OCI-LY1 (cell line): ENCODE results near the gene AFAP1L1.
A peak's percentile ranks its signal among the peaks of the same experiment; 100 is the strongest.

Source experiments
- H2AFZ ChIP-seq: fragments of 200-600 bp; sonication (generic), shearing (Covaris generic); 2 replicates; pipeline ENCODE4 v1.6.0; 2014; ENCODE audit warnings: antibody characterized with exemption, mild to moderate bottlenecking, low read length
- H3F3A ChIP-seq: fragments of 200-600 bp; sonication (generic), shearing (Covaris generic); 2 replicates; pipeline ENCODE4 v1.6.0; 2014; ENCODE audit warnings: mild to moderate bottlenecking, antibody characterized with exemption, low read length, moderate library complexity; ENCODE audit not compliant: insufficient read depth
- H3K27ac ChIP-seq: fragments of 200-600 bp; sonication (generic); 2 replicates; pipeline ENCODE4 v1.5.1; 2014; ENCODE audit warnings: low read length, mixed run types, mild to moderate bottlenecking, low read depth; ENCODE audit not compliant: poor library complexity, severe bottlenecking
- H3K27me3 ChIP-seq: fragments of 200-600 bp; sonication (generic); 2 replicates; pipeline ENCODE4 v1.6.0; 2014; ENCODE audit warnings: antibody characterized with exemption, mild to moderate bottlenecking, low read length, moderate library complexity; ENCODE audit not compliant: insufficient read depth
- H3K36me3 ChIP-seq: fragments of 200-600 bp; sonication (generic); 2 replicates; pipeline ENCODE4 v1.6.1; 2014; ENCODE audit warnings: mild to moderate bottlenecking, antibody characterized with exemption, low read length, moderate library complexity, mixed read lengths; ENCODE audit not compliant: insufficient read depth
- H3K4me1 ChIP-seq: fragments of 200-600 bp; sonication (generic); 2 replicates; pipeline ENCODE4 v1.5.1; 2014; ENCODE audit warnings: mild to moderate bottlenecking, low read length, moderate library complexity; ENCODE audit not compliant: insufficient read depth, severe bottlenecking
- H3K4me2 ChIP-seq: fragments of 200-600 bp; sonication (generic), shearing (Covaris generic); 2 replicates; pipeline ENCODE4 v1.6.1; 2014; ENCODE audit warnings: low read length
- H3K4me3 ChIP-seq: fragments of 200-600 bp; sonication (generic); 2 replicates; pipeline ENCODE4 v1.5.1; 2014; ENCODE audit warnings: low read length, low read depth, mild to moderate bottlenecking, mixed read lengths; ENCODE audit not compliant: poor library complexity, severe bottlenecking
- H3K79me2 ChIP-seq: fragments of 200-600 bp; shearing (Covaris generic); 2 replicates; pipeline ENCODE4 v1.6.1; 2016; ENCODE audit warnings: mixed run types, low read length, mixed read lengths; ENCODE audit not compliant: insufficient read depth
- H3K9ac ChIP-seq: fragments of 200-600 bp; sonication (generic), shearing (Covaris generic); 2 replicates; pipeline ENCODE4 v1.6.1; 2014; ENCODE audit warnings: mild to moderate bottlenecking, low read length, mixed read lengths
- H3K9me2 ChIP-seq: fragments of 200-600 bp; sonication (generic), shearing (Covaris generic); 2 replicates; pipeline ENCODE4 v1.6.1; 2014; ENCODE audit warnings: low read depth, mild to moderate bottlenecking, low read length, mixed read lengths
- H3K9me3 ChIP-seq: fragments of 200-600 bp; shearing (Covaris generic); 2 replicates; pipeline ENCODE4 v1.6.1; 2014; ENCODE audit warnings: low read length, mixed read lengths
- H4K20me1 ChIP-seq: fragments of 200-600 bp; sonication (generic), shearing (Covaris generic); 2 replicates; pipeline ENCODE4 v1.6.0; 2016; ENCODE audit warnings: mild to moderate bottlenecking, low read length; ENCODE audit not compliant: insufficient read depth
- EZH2 ChIP-seq: fragments of 200-600 bp; sonication (generic), shearing (Covaris generic); IDR thresholded peaks from 2 replicates; pipeline ENCODE4 v1.8.0; 2017; ENCODE audit warnings: borderline replicate concordance, mixed run types, mild to moderate bottlenecking, antibody characterized with exemption, low read length, moderate library complexity, mixed read lengths
- TF ChIP-seq, protein P1 (sequence below): fragments of 200-600 bp; sonication (generic), shearing (Covaris generic); IDR thresholded peaks from 2 replicates; pipeline ENCODE4 v1.5.1; 2017; ENCODE audit warnings: mild to moderate bottlenecking, antibody characterized with exemption, low read length, moderate library complexity, mixed read lengths

Gene AFAP1L1

DNA sequence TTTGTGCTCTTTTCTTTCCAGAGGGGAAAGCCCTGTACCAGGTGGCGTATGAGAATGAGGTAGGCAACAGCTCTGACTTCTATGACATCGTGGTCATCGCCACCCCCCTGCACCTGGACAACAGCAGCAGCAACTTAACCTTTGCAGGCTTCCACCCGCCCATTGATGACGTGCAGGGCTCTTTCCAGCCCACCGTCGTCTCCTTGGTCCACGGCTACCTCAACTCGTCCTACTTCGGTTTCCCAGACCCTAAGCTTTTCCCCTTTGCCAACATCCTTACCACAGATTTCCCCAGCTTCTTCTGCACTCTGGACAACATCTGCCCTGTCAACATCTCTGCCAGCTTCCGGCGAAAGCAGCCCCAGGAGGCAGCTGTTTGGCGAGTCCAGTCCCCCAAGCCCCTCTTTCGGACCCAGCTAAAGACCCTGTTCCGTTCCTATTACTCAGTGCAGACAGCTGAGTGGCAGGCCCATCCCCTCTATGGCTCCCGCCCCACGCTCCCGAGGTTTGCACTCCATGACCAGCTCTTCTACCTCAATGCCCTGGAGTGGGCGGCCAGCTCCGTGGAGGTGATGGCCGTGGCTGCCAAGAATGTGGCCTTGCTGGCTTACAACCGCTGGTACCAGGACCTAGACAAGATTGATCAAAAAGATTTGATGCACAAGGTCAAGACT, 96.5 kb downstream of the AFAP1L1 start:
- peaks cover 10% of the 10 kb centered on the region for H3K4me1 ChIP-seq
- no peaks in the 10 kb centered on the region for H3K9me3 ChIP-seq
- no peaks in the 10 kb centered on the region for H3K27me3 ChIP-seq
- H3K27ac ChIP-seq: no peak overlapping the region
- H4K20me1 ChIP-seq: no peaks in the 10 kb centered on the region
- peaks cover 20% of the 10 kb centered on the region; the same call in 1 of the 2 replicates for H3K36me3 ChIP-seq
- H3K9me2 ChIP-seq: no peaks in the 10 kb centered on the region
- no peaks in the 10 kb centered on the region for H3K79me2 ChIP-seq
- H3K9ac ChIP-seq: no peak overlapping the region
- H3K4me3 ChIP-seq: no peak overlapping the region
- H2AFZ ChIP-seq: no peak overlapping the region
- no peaks in the 10 kb centered on the region for H3F3A ChIP-seq
- H3K4me2 ChIP-seq: no peak overlapping the region
- TF ChIP-seq EZH2: no peak
- TF ChIP-seq, protein P1, sequence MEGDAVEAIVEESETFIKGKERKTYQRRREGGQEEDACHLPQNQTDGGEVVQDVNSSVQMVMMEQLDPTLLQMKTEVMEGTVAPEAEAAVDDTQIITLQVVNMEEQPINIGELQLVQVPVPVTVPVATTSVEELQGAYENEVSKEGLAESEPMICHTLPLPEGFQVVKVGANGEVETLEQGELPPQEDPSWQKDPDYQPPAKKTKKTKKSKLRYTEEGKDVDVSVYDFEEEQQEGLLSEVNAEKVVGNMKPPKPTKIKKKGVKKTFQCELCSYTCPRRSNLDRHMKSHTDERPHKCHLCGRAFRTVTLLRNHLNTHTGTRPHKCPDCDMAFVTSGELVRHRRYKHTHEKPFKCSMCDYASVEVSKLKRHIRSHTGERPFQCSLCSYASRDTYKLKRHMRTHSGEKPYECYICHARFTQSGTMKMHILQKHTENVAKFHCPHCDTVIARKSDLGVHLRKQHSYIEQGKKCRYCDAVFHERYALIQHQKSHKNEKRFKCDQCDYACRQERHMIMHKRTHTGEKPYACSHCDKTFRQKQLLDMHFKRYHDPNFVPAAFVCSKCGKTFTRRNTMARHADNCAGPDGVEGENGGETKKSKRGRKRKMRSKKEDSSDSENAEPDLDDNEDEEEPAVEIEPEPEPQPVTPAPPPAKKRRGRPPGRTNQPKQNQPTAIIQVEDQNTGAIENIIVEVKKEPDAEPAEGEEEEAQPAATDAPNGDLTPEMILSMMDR: no peak

DNA sequence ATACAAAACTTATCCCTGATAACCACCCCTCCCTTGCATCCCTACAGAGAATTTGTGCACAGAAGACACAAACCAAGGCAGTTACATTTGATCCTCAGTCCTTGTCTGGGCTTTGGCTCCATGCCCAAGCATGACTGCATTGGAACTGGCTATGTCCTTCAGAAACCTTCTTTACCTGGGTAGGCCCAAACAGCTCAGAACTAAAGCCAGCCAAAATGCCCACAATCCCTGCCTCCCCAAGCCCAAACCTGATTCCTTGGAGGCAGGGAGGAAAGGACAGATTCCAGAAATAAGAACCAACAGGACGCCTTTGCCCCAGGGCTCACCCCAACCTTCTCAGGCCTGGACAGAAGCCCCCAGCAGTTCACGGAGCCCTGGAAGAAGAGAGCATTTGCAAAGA, 99.2 kb downstream of the AFAP1L1 start:
- no peak overlapping the region for H3K4me2 ChIP-seq
- no peak overlapping the region for H3K4me3 ChIP-seq
- H3K27me3 ChIP-seq: no peaks in the 10 kb centered on the region
- H3K27ac ChIP-seq: no peak overlapping the region
- H2AFZ ChIP-seq: no peak overlapping the region
- no peaks in the 10 kb centered on the region for H3F3A ChIP-seq
- TF ChIP-seq EZH2: no peak
- TF ChIP-seq, protein P1: no peak
- H3K9ac ChIP-seq: no peak overlapping the region
- H4K20me1 ChIP-seq: no peaks in the 10 kb centered on the region
- no peaks in the 10 kb centered on the region for H3K9me3 ChIP-seq
- H3K36me3 ChIP-seq: peaks cover 6% of the 10 kb centered on the region; the same call in 1 of the 2 replicates
- no peaks in the 10 kb centered on the region for H3K79me2 ChIP-seq
- H3K4me1 ChIP-seq: peaks cover 10% of the 10 kb centered on the region
- H3K9me2 ChIP-seq: no peaks in the 10 kb centered on the region

DNA sequence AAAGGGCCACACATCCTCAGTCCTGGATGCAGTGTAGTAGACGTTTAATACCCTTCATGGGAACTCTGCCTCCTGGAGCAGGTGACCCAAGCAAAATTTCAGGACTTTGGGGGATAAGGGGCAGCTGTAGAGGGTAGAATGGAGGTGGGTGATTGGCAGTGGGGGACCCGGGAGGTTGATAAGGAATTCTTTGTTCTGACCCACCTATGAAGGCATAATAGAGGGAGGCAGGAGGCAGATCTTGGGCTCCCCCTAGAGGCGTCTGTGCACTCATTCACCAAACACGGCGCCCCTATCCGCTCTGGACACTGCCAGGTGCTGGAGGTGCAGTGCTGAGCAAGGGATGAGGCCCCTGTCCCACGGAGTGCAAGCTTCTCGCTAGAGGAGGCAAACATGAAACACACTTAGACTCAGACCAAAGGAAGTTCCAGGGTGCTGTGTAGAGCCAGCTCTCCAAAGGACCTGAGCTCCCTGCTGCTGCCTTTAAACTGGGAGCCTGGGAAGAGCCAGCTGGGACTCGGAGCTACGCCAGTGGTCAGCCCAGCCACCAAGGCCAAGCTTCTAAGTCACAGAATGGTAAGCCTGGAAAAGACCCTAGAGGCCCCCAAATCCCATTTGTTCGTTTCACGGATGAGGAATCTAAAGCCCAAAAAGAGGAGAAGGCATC, 99.8 kb downstream of the AFAP1L1 start:
- H3K27me3 ChIP-seq: no peaks in the 10 kb centered on the region
- no peak overlapping the region for H3K4me2 ChIP-seq
- H3K9me3 ChIP-seq: no peaks in the 10 kb centered on the region
- H3K4me3 ChIP-seq: no peak overlapping the region
- no peaks in the 10 kb centered on the region for H3F3A ChIP-seq
- H3K36me3 ChIP-seq: peaks cover 6% of the 10 kb centered on the region; the same call in 1 of the 2 replicates
- H3K27ac ChIP-seq: no peak overlapping the region
- no peak overlapping the region for H2AFZ ChIP-seq
- no peaks in the 10 kb centered on the region for H3K9me2 ChIP-seq
- H3K9ac ChIP-seq: no peak overlapping the region
- H3K4me1 ChIP-seq: peaks cover 10% of the 10 kb centered on the region
- H4K20me1 ChIP-seq: no peaks in the 10 kb centered on the region
- TF ChIP-seq, protein P1: peak; percentile 72
- TF ChIP-seq EZH2: no peak
- no peaks in the 10 kb centered on the region for H3K79me2 ChIP-seq
